HepG2 (cell line): ENCODE results near the gene ZMYM3. TPM values are rescaled to one million over a fixed set of nuclear protein-coding genes. Genes with fewer than 3 reads are reported as not detected.
A peak's percentile ranks its signal among the peaks of the same experiment; 100 is the strongest.

Experiments used
- EP300 ChIP-seq, 3 experiments: sonication (generic) in 1 of 3; formaldehyde crosslinking in 1 of 3; IDR thresholded peaks; 2 replicates each; pipeline versions ENCODE4 v1.5.1 to v1.6.1; 2011 to 2020; ENCODE audit warnings: low read depth in 2 of 3, low read length in 2 of 3, borderline replicate concordance in 1 of 3, improper control_type of control experiment in 1 of 3, mild to moderate bottlenecking in 1 of 3, missing genetic modification reagents in 1 of 3, moderate library complexity in 1 of 3
- FOSL2 ChIP-seq: sonication (generic); formaldehyde crosslinking; IDR thresholded peaks from 2 replicates; pipeline ENCODE4 v1.4.0; 2020; ENCODE audit warnings: missing genetic modification reagents
- HNRNPK ChIP-seq: fragments of 200-400 bp; formaldehyde crosslinking; IDR thresholded peaks from 2 replicates; pipeline ENCODE4 v1.6.1; 2018; ENCODE audit warnings: low read length, low read depth, moderate library complexity, mild to moderate bottlenecking; ENCODE audit not compliant: poor library complexity, severe bottlenecking
- MBD4 ChIP-seq: IDR thresholded peaks from 2 replicates; pipeline ENCODE4 v1.6.1; 2012; ENCODE audit warnings: low read length, inconsistent platforms, borderline replicate concordance
- NR2F1 ChIP-seq, 2 experiments: fragments of 450-650 bp in 1 of 2; formaldehyde crosslinking in 1 of 2; IDR thresholded peaks; 2 replicates each; pipeline versions ENCODE4 v1.5.0 to v1.6.1; 2016 to 2020; ENCODE audit warnings: mild to moderate bottlenecking in 1 of 2, missing compliant biosample characterization in 1 of 2, missing genetic modification reagents in 1 of 2, moderate library complexity in 1 of 2
- NR2F6 ChIP-seq, 2 experiments: IDR thresholded peaks; 2 replicates each; pipeline ENCODE4 v1.6.1; 2016; ENCODE audit warnings: antibody characterized with exemption in 1 of 2, mild to moderate bottlenecking in 1 of 2
- RARA ChIP-seq: IDR thresholded peaks from 2 replicates; pipeline ENCODE4 v1.6.1; 2016; ENCODE audit warnings: missing genetic modification reagents, missing compliant biosample characterization
- RXRB ChIP-seq: IDR thresholded peaks from 2 replicates; pipeline ENCODE4 v1.6.1; 2016; ENCODE audit warnings: borderline replicate concordance, missing genetic modification reagents, missing compliant biosample characterization
- SNAPC2 ChIP-seq: sonication (generic); formaldehyde crosslinking; IDR thresholded peaks from 2 replicates; pipeline ENCODE4 v1.8.1; 2022; ENCODE audit warnings: mild to moderate bottlenecking, missing genetic modification reagents
- SOX6 ChIP-seq, 2 experiments: fragments of 450-650 bp in 1 of 2; sonication (generic) in 1 of 2; formaldehyde crosslinking in 1 of 2; IDR thresholded peaks; 2 replicates each; pipeline versions ENCODE4 v1.4.0 to v1.6.1; 2017 to 2020; ENCODE audit warnings: antibody characterized with exemption in 1 of 2, mild to moderate bottlenecking in 1 of 2, missing genetic modification reagents in 1 of 2
- ZNF619 ChIP-seq: sonication (generic); formaldehyde crosslinking; IDR thresholded peaks from 2 replicates; pipeline ENCODE4 v1.4.0; 2020; ENCODE audit warnings: mild to moderate bottlenecking, missing genetic modification reagents
- ZSCAN12 ChIP-seq: sonication (generic); formaldehyde crosslinking; IDR thresholded peaks from 2 replicates; pipeline ENCODE4 v1.9.0; 2021; ENCODE audit warnings: mild to moderate bottlenecking, missing genetic modification reagents
- polyA plus RNA-seq, 8 experiments: library from polyadenylated mRNA; depleted of rRNA in 3 of 8; stranded (reverse) in 7 of 8; unstranded in 1 of 8; fragments of >200 nt; fragmentation: Illumina TruSeq in 4 of 8; extraction: Trizol in 4 of 8; gene quantifications; 2 replicates each; pipeline versions ENCODE4 v1.2.1 to v1.2.3, GENCODE V29; 2011 to 2016; ENCODE audit warnings: low read depth in 4 of 8, missing spikeins in 1 of 8, mixed read lengths in 1 of 8; ENCODE audit not compliant: insufficient read depth in 1 of 8
- total RNA-seq, 5 experiments: library from RNA; depleted of rRNA; stranded (reverse); fragments of >200 nt; fragmentation: Illumina TruSeq; extraction: Trizol; gene quantifications; 2 replicates each; pipeline ENCODE4 v1.2.3, GENCODE V29; 2016; ENCODE audit warnings: low read depth in 1 of 5
- TF ChIP-seq, protein P1 (sequence below): sonication (generic); formaldehyde crosslinking; conservative IDR thresholded peaks from 2 replicates; pipeline ENCODE4 v1.4.0; 2020; ENCODE audit warnings: mild to moderate bottlenecking, missing genetic modification reagents, moderate library complexity
- TF ChIP-seq, protein P2 (sequence below), 2 experiments: sonication (generic) in 1 of 2; formaldehyde crosslinking in 1 of 2; IDR thresholded peaks; 2 replicates each; pipeline versions ENCODE4 v1.4.0 to v1.6.1; 2016 to 2020; ENCODE audit warnings: borderline replicate concordance in 1 of 2, low read depth in 1 of 2, mild to moderate bottlenecking in 1 of 2, missing genetic modification reagents in 1 of 2
- TF ChIP-seq, protein P3 (sequence below): sonication (generic); formaldehyde crosslinking; IDR thresholded peaks from 2 replicates; pipeline ENCODE4 v1.4.0; 2020; ENCODE audit warnings: missing genetic modification reagents, borderline replicate concordance
- TF ChIP-seq, protein P4 (sequence below), 2 experiments: fragments of 450-650 bp in 1 of 2; sonication (generic) in 1 of 2; formaldehyde crosslinking; IDR thresholded peaks; 2 replicates each; pipeline versions ENCODE4 v1.5.0 to v1.8.0; 2020 to 2022; ENCODE audit warnings: mild to moderate bottlenecking in 1 of 2, missing genetic modification reagents in 1 of 2
- TF ChIP-seq, protein P5 (sequence below): IDR thresholded peaks from 2 replicates; pipeline ENCODE4 v1.6.1; 2012; ENCODE audit warnings: inconsistent platforms

The ZMYM3 gene
- total and polyA plus RNA-seq, 2 of the 13 experiments (the other 11 are each of a cell fraction or from before 2014, with no cell fraction given) = 26.4 to 35.4 TPM

DNA sequence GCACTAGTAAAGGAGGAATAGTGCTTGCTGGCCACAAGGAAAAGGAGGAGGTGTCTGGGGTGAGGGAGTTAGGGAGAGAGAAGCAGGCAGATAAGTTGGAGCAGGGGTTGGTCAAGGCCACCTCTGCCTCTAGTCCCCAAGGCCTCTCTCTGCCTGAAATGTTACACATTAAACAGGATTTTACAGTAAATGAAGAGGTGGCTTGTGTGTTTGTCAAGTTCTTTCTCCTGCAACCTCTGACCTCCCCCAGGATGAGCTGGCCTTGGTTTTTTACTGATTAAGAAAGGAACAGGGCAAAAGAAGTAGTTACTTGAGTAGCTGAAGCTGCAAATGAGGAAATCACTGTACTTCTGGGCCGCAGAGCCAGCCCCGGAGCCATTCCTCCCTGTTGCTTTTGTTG is 28.9 kb downstream of the ZMYM3 start (continued):
- peak in 1 of 2 experiments; percentile 67; a peak in 2 of 4 replicates for TF ChIP-seq EP300 (IDR thresholded peaks at IDR 0.05; ENCODE audit: low read depth in 2 of 2, low read length in 2 of 2)
- TF ChIP-seq EP300 (CRISPR knock-in tag; IDR thresholded peaks at IDR 0.05; ENCODE audit: borderline replicate concordance) = no peak
- peak; percentile 14; the same call in 1 of the 2 replicates for TF ChIP-seq FOSL2 (CRISPR knock-in tag)
- TF ChIP-seq, protein P1, sequence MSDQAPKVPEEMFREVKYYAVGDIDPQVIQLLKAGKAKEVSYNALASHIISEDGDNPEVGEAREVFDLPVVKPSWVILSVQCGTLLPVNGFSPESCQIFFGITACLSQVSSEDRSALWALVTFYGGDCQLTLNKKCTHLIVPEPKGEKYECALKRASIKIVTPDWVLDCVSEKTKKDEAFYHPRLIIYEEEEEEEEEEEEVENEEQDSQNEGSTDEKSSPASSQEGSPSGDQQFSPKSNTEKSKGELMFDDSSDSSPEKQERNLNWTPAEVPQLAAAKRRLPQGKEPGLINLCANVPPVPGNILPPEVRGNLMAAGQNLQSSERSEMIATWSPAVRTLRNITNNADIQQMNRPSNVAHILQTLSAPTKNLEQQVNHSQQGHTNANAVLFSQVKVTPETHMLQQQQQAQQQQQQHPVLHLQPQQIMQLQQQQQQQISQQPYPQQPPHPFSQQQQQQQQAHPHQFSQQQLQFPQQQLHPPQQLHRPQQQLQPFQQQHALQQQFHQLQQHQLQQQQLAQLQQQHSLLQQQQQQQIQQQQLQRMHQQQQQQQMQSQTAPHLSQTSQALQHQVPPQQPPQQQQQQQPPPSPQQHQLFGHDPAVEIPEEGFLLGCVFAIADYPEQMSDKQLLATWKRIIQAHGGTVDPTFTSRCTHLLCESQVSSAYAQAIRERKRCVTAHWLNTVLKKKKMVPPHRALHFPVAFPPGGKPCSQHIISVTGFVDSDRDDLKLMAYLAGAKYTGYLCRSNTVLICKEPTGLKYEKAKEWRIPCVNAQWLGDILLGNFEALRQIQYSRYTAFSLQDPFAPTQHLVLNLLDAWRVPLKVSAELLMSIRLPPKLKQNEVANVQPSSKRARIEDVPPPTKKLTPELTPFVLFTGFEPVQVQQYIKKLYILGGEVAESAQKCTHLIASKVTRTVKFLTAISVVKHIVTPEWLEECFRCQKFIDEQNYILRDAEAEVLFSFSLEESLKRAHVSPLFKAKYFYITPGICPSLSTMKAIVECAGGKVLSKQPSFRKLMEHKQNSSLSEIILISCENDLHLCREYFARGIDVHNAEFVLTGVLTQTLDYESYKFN = peak; percentile 73; the same call in 1 of the 2 replicates
- peak; percentile 81 for TF ChIP-seq NR2F6 (IDR thresholded peaks at IDR 0.05)
- TF ChIP-seq NR2F6 (CRISPR knock-in tag; IDR thresholded peaks at IDR 0.05) = peak; percentile 70
- TF ChIP-seq, protein P2, sequence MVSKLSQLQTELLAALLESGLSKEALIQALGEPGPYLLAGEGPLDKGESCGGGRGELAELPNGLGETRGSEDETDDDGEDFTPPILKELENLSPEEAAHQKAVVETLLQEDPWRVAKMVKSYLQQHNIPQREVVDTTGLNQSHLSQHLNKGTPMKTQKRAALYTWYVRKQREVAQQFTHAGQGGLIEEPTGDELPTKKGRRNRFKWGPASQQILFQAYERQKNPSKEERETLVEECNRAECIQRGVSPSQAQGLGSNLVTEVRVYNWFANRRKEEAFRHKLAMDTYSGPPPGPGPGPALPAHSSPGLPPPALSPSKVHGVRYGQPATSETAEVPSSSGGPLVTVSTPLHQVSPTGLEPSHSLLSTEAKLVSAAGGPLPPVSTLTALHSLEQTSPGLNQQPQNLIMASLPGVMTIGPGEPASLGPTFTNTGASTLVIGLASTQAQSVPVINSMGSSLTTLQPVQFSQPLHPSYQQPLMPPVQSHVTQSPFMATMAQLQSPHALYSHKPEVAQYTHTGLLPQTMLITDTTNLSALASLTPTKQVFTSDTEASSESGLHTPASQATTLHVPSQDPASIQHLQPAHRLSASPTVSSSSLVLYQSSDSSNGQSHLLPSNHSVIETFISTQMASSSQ (IDR thresholded peaks at IDR 0.05; ENCODE audit: low read depth) = peak; percentile 50; the same call in 1 of the 2 replicates
- TF ChIP-seq, protein P2 (CRISPR knock-in tag; IDR thresholded peaks at IDR 0.05; ENCODE audit: borderline replicate concordance) = peak; percentile 81; the same call in 1 of the 2 replicates
- TF ChIP-seq, protein P3, sequence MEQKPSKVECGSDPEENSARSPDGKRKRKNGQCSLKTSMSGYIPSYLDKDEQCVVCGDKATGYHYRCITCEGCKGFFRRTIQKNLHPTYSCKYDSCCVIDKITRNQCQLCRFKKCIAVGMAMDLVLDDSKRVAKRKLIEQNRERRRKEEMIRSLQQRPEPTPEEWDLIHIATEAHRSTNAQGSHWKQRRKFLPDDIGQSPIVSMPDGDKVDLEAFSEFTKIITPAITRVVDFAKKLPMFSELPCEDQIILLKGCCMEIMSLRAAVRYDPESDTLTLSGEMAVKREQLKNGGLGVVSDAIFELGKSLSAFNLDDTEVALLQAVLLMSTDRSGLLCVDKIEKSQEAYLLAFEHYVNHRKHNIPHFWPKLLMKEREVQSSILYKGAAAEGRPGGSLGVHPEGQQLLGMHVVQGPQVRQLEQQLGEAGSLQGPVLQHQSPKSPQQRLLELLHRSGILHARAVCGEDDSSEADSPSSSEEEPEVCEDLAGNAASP (CRISPR knock-in tag) = peak; percentile 62; the same call in 1 of the 2 replicates
- TF ChIP-seq SNAPC2 (CRISPR knock-in tag) = no peak
- TF ChIP-seq ZNF619 (CRISPR knock-in tag) = no peak
- TF ChIP-seq RXRB (CRISPR knock-in tag) = peak; percentile 74
- TF ChIP-seq, protein P4, sequence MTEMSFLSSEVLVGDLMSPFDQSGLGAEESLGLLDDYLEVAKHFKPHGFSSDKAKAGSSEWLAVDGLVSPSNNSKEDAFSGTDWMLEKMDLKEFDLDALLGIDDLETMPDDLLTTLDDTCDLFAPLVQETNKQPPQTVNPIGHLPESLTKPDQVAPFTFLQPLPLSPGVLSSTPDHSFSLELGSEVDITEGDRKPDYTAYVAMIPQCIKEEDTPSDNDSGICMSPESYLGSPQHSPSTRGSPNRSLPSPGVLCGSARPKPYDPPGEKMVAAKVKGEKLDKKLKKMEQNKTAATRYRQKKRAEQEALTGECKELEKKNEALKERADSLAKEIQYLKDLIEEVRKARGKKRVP (CRISPR knock-in tag; IDR thresholded peaks at IDR 0.05) = no peak
- TF ChIP-seq SOX6 (IDR thresholded peaks at IDR 0.05) = no peak
- peak; percentile 48 for TF ChIP-seq SOX6 (CRISPR knock-in tag; IDR thresholded peaks at IDR 0.05)
- no peak for TF ChIP-seq MBD4
- TF ChIP-seq, protein P5, sequence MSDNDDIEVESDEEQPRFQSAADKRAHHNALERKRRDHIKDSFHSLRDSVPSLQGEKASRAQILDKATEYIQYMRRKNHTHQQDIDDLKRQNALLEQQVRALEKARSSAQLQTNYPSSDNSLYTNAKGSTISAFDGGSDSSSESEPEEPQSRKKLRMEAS = no peak
- no peak for TF ChIP-seq ZSCAN12 (CRISPR knock-in tag)
- TF ChIP-seq RARA = peak; percentile 58
- no peak for TF ChIP-seq HNRNPK
- TF ChIP-seq NR2F1 (CRISPR knock-in tag; IDR thresholded peaks at IDR 0.05) = 0 out of 4 replicates have a peak, but pooled peaks of 1 of the 2 experiments have one; percentile 34
